SK-N-SH (cell line): ENCODE measurements around the gene COL17A1. TPM values are rescaled to one million over a fixed set of nuclear protein-coding genes. Genes with fewer than 3 reads are reported as not detected.

ENCODE experiments used
- CTCF ChIA-PET: fragments of 300-600, 350-600 bp; formaldehyde crosslinking; extraction: SDS; loops from one replicate; lab custom pipeline; 2021; lab: Yijun Ruan, JAX
- POLR2A ChIA-PET: fragments of 350-600 bp; sonication (Branson Sonifier 250); formaldehyde crosslinking; extraction: SDS; loops from one replicate; lab custom pipeline; 2020; ENCODE audit warnings: antibody characterized with exemption, inconsistent platforms; lab: Yijun Ruan, JAX
- DNase-seq: peaks from one replicate; pipeline ENCODE4 v3.0.0; 2012
- H2AFZ ChIP-seq: fragments of 200-600 bp; sonication (generic); 2 replicates; pipeline ENCODE4 v1.8.1; 2016; ENCODE audit warnings: antibody characterized with exemption, mild to moderate bottlenecking, low read depth
- H3F3A ChIP-seq: fragments of 200-600 bp; sonication (generic); replicated peaks from 2 replicates; pipeline ENCODE3; 2016; ENCODE audit warnings: antibody characterized with exemption, mild to moderate bottlenecking; ENCODE audit not compliant: insufficient read depth
- H3K27ac ChIP-seq, 2 experiments: fragments of 200-500 bp in 1 of 2; fragments of 200-600 bp in 1 of 2; sonication (Bioruptor generic) in 1 of 2; sonication (generic), shearing (Covaris generic) in 1 of 2; 2 replicates each; pipeline versions ENCODE4 v1.5.1 to v1.6.1; 2014 to 2016; ENCODE audit warnings: low read depth in 2 of 2, inconsistent platforms in 1 of 2, low read length in 1 of 2, mild to moderate bottlenecking in 1 of 2, mixed read lengths in 1 of 2
- H3K27me3 ChIP-seq: fragments of 200-600 bp; sonication (generic), shearing (Covaris generic); 2 replicates; pipeline ENCODE4 v1.6.1; 2016; ENCODE audit warnings: mixed run types; ENCODE audit not compliant: insufficient read depth
- H3K36me3 ChIP-seq, 2 experiments: fragments of 200-500 bp in 1 of 2; fragments of 200-600 bp in 1 of 2; sonication (Bioruptor generic) in 1 of 2; sonication (generic) in 1 of 2; replicated peaks in 1 of 2; 2 replicates each; pipeline versions ENCODE3 to v1.5.1; 2014 to 2016; ENCODE audit warnings: low read length in 1 of 2, mild to moderate bottlenecking in 1 of 2; ENCODE audit not compliant: insufficient read depth in 2 of 2, control insufficient read depth in 1 of 2
- H3K4me1 ChIP-seq, 2 experiments: fragments of 200-500 bp in 1 of 2; fragments of 200-600 bp in 1 of 2; sonication (Bioruptor generic) in 1 of 2; sonication (generic), shearing (Covaris generic) in 1 of 2; 2 replicates each; pipeline versions ENCODE4 v1.5.1 to v1.6.1; 2014 to 2016; ENCODE audit warnings: low read depth in 1 of 2, low read length in 1 of 2, mixed run types in 1 of 2; ENCODE audit not compliant: insufficient read depth in 2 of 2, control insufficient read depth in 1 of 2
- H3K4me2 ChIP-seq: fragments of 200-600 bp; sonication (generic), shearing (Covaris generic); 2 replicates; pipeline ENCODE4 v1.6.1; 2017; ENCODE audit warnings: mixed run types
- H3K4me3 ChIP-seq, 2 experiments: fragments of 200-500 bp in 1 of 2; fragments of 200-600 bp in 1 of 2; sonication (Bioruptor generic) in 1 of 2; sonication (generic), shearing (Covaris generic) in 1 of 2; 2 replicates each; pipeline versions ENCODE4 v1.5.1 to v1.8.1; 2014 to 2016; ENCODE audit warnings: low read depth in 2 of 2, inconsistent platforms in 1 of 2, low read length in 1 of 2, mild to moderate bottlenecking in 1 of 2, mixed read lengths in 1 of 2, moderate library complexity in 1 of 2
- H3K79me2 ChIP-seq: fragments of 200-600 bp; sonication (generic); 2 replicates; pipeline ENCODE4 v1.8.1; 2017; ENCODE audit warnings: mild to moderate bottlenecking; ENCODE audit not compliant: insufficient read depth
- H3K9ac ChIP-seq: fragments of 200-600 bp; sonication (generic); 2 replicates; pipeline ENCODE4 v1.6.1; 2017; ENCODE audit warnings: mixed run types
- H3K9me2 ChIP-seq: fragments of 200-600 bp; sonication (generic); 2 replicates; pipeline ENCODE4 v1.6.1; 2017; ENCODE audit warnings: mixed run types
- H3K9me3 ChIP-seq: fragments of 200-600 bp; sonication (generic); 2 replicates; pipeline ENCODE4 v1.6.1; 2017; ENCODE audit warnings: mixed run types, mild to moderate bottlenecking, moderate library complexity
- H4K20me1 ChIP-seq: fragments of 200-600 bp; sonication (generic); 2 replicates; pipeline ENCODE4 v1.6.1; 2017; ENCODE audit warnings: mild to moderate bottlenecking, mixed run types; ENCODE audit not compliant: insufficient read depth
- CTCF ChIP-seq: fragments of 200-600 bp; sonication (generic); IDR thresholded peaks from 2 replicates; pipeline ENCODE4 v1.6.1; 2017; ENCODE audit warnings: antibody characterized with exemption, mild to moderate bottlenecking, moderate library complexity
- ELF1 ChIP-seq: IDR thresholded peaks from 2 replicates; pipeline ENCODE4 v1.4.0; 2012
- EP300 ChIP-seq, 2 experiments: IDR thresholded peaks; 2 replicates each; pipeline versions ENCODE4 v1.4.0 to v1.6.1; 2012; ENCODE audit warnings: borderline replicate concordance in 1 of 2, low read depth in 1 of 2, low read length in 1 of 2
- FOSL2 ChIP-seq: IDR thresholded peaks from 2 replicates; pipeline ENCODE4 v1.4.0; 2012; ENCODE audit warnings: low read depth, mild to moderate bottlenecking, moderate library complexity, borderline replicate concordance
- FOXM1 ChIP-seq: IDR thresholded peaks from 2 replicates; pipeline ENCODE4 v1.4.0; 2012; ENCODE audit warnings: low read depth, mild to moderate bottlenecking
- SIN3A ChIP-seq: IDR thresholded peaks from 2 replicates; pipeline ENCODE4 v1.6.1; 2012; ENCODE audit warnings: low read depth, mild to moderate bottlenecking, low read length, moderate library complexity, borderline replicate concordance
- TCF12 ChIP-seq: IDR thresholded peaks from 2 replicates; pipeline ENCODE4 v1.4.0; 2012
- USF2 ChIP-seq: fragments of 150-350 bp; IDR thresholded peaks from 2 replicates; pipeline ENCODE4 v1.6.1; 2017; ENCODE audit warnings: antibody characterized with exemption, low read length, low read depth, borderline replicate concordance
- YY1 ChIP-seq: IDR thresholded peaks from 2 replicates; pipeline ENCODE4 v1.4.0; 2012; ENCODE audit warnings: low read depth, mild to moderate bottlenecking
- WGBS: methylation state at CpG from one replicate; pipeline ENCODE4 v1.1.6; 2017; ENCODE audit warnings: low lambda C conversion rate; 5-methylcytosine and 5-hydroxymethylcytosine counted together
- polyA plus RNA-seq, 3 experiments: library from polyadenylated mRNA; depleted of rRNA; stranded (reverse); fragments of >200 nt; gene quantifications; 2 replicates each; pipeline ENCODE4 v1.2.3, GENCODE V29; 2012

COL17A1 gene
- polyA plus RNA-seq, 1 of the 3 experiments (the other 2 are of a cell fraction) = 0.12 TPM

GRCh38 chr10:104016661-104017060, 69.0 kb downstream of the COL17A1 start:
- TF ChIP-seq SIN3A (no peak), USF2 (no peak), FOXM1 (no peak), FOSL2 (no peak)
- ChIA-PET CTCF (interaction anchor here (1.4 to 2.2 kb wide), 2 partner anchors 10 to 12 kb away, joined by 6 read pairs; no protein-coding TSS in a partner anchor), POLR2A (no interaction called here)
- H3K4me2 ChIP-seq = no peak overlapping the region
- no peaks in the 10 kb centered on the region for H3K79me2 ChIP-seq
- H3K4me3 ChIP-seq = no peak overlapping the region
- no peak for DNase-seq
- H2AFZ ChIP-seq = no peak overlapping the region
- H3K9me3 ChIP-seq = no peaks in the 10 kb centered on the region
- H4K20me1 ChIP-seq = no peaks in the 10 kb centered on the region
- no peaks in the 10 kb centered on the region for H3K27me3 ChIP-seq
- peaks cover 13% of the 10 kb centered on the region for H3F3A ChIP-seq
- H3K27ac ChIP-seq = no peak overlapping the region
- peaks cover 44 to 60% of the 10 kb centered on the region in 2 experiments for H3K36me3 ChIP-seq
- H3K9me2 ChIP-seq = no peaks in the 10 kb centered on the region
- no peak overlapping the region for H3K9ac ChIP-seq
- peaks cover 0 to 3% of the 10 kb centered on the region in 2 experiments; a peak in 2 of 4 replicates for H3K4me1 ChIP-seq
- 100% methylated on average over 1 of the region's 1 CpG for WGBS

- WGBS = 99% methylated on average over 2 of the region's 2 CpGs
- Histone ChIP-seq H4K20me1 (no peaks in the 10 kb centered on the region), H3K4me1 (no peaks in the 10 kb centered on the region), H3F3A (peaks cover 3% of the 10 kb centered on the region), H3K9me2 (no peaks in the 10 kb centered on the region), H3K4me2 (no peak overlapping the region), H3K27me3 (no peaks in the 10 kb centered on the region), H3K79me2 (no peaks in the 10 kb centered on the region), H3K9me3 (no peaks in the 10 kb centered on the region), H3K9ac (no peak overlapping the region), H2AFZ (no peak overlapping the region), H3K36me3 (peaks cover 36 to 63% of the 10 kb centered on the region in 2 experiments)
- POLR2A ChIA-PET = no interaction called here
- CTCF ChIA-PET = interaction anchor here (0.9 to 1.0 kb wide), 2 partner anchors 20 to 108 kb away, joined by 3 read pairs; partner anchors contain the start of gene SFR1
- no peak for TF ChIP-seq ELF1
- no peak for TF ChIP-seq TCF12
- no peak for TF ChIP-seq YY1
- TF ChIP-seq SIN3A = no peak
- no peak for TF ChIP-seq EP300 (IDR thresholded peaks at IDR 0.05; ENCODE audit: borderline replicate concordance in 1 of 2, low read depth in 1 of 2, low read length in 1 of 2)
- TF ChIP-seq, all 33 proteins: peak for 0
- H3K4me3 ChIP-seq = no peak overlapping the region
- DNase-seq = no peak
- H3K27ac ChIP-seq = no peak overlapping the region
These were observed 71.5 kb downstream of the COL17A1 start for GRCh38 chr10:104014176-104014575.

- Histone ChIP-seq H3K36me3 (peaks cover 34 to 63% of the 10 kb centered on the region in 2 experiments), H3K4me1 (no peaks in the 10 kb centered on the region), H4K20me1 (no peaks in the 10 kb centered on the region), H3K4me3 (no peak overlapping the region), H3K9me2 (no peaks in the 10 kb centered on the region), H3F3A (peaks cover 3% of the 10 kb centered on the region), H3K4me2 (no peak overlapping the region), H2AFZ (no peak overlapping the region), H3K79me2 (no peaks in the 10 kb centered on the region), H3K9ac (no peak overlapping the region), H3K27me3 (no peaks in the 10 kb centered on the region), H3K9me3 (no peaks in the 10 kb centered on the region), H3K27ac (no peak overlapping the region)
- WGBS = 97% methylated on average over 4 of the region's 4 CpGs
- CTCF ChIA-PET = interaction anchor here (0.7 to 1.1 kb wide), 3 partner anchors 15 to 31 kb away, joined by 3 to 4 read pairs (median 3); no protein-coding TSS in a partner anchor
- DNase-seq = no peak
- TF ChIP-seq YY1 (no peak), CTCF (no peak)
- POLR2A ChIA-PET = no interaction called here
These were observed 72.2 kb downstream of the COL17A1 start for GRCh38 chr10:104013489-104013888.
